Measurements from ENCODE around the gene AFDN. TPM values are rescaled to one million over a fixed set of nuclear protein-coding genes. Genes with fewer than 3 reads are reported as not detected.

Gene AFDN
- total and polyA plus RNA-seq, 2 of the 8 experiments (the other 6 are each of a cell fraction or from before 2014, with no cell fraction given), result 53.4 to 192 TPM

DNA sequence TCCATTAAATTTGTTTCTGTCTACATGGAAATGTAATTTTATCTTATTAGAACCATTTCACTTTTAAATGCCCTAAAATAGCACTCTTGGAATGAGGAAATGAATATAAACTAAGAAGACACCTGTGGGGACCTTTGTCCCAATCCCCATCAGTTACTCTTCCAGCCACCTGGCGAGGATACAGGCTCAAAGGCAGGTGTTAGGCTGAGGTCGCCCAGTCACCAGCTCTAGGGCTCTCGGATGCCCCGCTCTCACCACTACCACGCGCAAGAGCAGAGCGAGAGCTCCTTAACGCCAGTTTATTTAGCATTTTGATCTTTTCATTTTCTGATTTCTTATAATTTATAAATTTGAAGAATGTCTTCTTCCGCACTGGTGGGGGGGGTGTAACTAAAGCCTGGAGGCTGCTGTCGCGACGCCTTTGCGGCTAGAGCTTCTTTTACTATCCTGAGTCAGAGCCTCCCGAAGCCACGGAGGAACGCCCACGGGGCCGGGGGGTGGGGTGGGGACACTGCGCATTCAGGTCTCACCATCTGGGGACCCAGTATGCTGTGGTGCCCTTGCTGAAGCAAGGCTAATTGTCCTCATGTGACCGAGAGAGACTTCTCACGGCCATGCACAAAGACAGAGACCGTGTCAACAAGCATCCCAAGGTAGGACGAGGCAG is 38.7 kb upstream of the AFDN start (continued):
- TF ChIP-seq SAP30 (IDR thresholded peaks at IDR 0.05; ENCODE audit: insufficient read depth, insufficient replicate concordance, low read length) (no peak), SP4 (IDR thresholded peaks at IDR 0.05; ENCODE audit: low read length) (no peak)
- TF ChIP-seq, protein P1, sequence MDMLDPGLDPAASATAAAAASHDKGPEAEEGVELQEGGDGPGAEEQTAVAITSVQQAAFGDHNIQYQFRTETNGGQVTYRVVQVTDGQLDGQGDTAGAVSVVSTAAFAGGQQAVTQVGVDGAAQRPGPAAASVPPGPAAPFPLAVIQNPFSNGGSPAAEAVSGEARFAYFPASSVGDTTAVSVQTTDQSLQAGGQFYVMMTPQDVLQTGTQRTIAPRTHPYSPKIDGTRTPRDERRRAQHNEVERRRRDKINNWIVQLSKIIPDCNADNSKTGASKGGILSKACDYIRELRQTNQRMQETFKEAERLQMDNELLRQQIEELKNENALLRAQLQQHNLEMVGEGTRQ (IDR thresholded peaks at IDR 0.05; ENCODE audit: low read length), result no peak

Data from H1 (cell line).